ENCODE measurements around the gene CD164.
"Not testable (repeated sequence)": the region's sequence is repeated elsewhere in the genome, so short reads cannot be mapped to it uniquely, and the experiment has no call there.

CD164 gene

DNA sequence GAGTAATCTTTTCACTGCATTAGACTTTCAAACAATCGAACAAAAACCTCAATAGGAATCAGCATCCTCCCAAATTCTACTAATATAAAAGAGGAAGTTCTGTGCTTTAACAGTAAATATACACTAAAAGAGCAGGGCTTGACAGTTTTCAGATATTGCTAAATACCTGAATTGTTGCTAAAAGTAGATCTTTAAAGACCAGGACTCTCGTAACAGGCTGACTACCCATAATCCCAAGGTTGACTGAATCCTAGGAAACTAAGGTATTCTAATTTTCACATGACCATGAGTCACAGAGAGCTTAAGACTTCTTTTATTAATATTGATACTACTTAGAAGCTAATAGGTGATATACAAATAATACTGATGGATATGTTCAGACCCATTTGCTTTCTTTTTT is 10.1 kb downstream of the CD164 start:
- no peak for FAIRE-seq
- TF ChIP-seq POLR2AphosphoS5 (IDR thresholded peaks at IDR 0.05; ENCODE audit: low read depth, low read length) (no peak), POLR2A (IDR thresholded peaks at IDR 0.05; ENCODE audit: low read depth, low read length) (no peak), TAF1 (IDR thresholded peaks at IDR 0.05; ENCODE audit: borderline replicate concordance, low read depth, low read length) (no peak)
- no peak for DNase-seq (ENCODE audit: insufficient read length)

DNA sequence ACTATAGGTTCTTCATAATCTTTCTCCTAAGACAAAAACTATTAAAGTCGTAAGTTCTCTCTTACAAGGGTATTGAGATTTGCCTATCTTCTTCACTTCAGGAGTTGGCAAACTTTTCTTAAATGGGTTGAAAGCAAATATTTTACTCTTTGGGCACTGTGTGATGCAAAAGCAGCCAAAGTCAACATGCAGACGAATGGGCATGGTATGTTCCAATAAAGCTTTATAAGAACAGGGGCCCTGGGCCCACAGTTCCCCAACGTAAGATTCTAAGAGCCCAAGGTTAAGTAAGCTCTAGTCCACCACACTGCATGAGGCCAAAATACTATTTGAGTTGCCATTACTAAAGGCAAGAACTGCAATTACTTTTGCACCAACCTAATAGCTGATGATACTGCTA is 11.5 kb downstream of the CD164 start:
- no peak for FAIRE-seq

DNA sequence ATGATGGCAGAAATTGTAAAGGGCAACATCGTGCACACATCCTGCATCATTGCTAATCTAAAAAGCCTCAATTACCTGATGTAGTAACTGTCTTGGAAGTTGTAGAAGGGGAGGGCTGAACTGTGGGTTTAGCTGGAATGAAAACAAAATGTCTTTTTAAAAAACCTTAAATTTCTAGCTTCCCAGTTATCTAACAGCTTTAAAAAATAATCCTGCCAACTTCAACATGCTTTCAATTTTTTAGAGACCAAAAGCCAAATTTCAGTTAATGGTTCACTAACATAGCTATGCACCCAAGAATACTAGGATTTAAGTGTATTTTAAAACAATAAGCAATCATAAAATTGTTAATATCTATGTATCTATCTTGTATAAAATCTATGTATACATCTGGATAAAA is 11.9 kb downstream of the CD164 start:
- no peak for DNase-seq (ENCODE audit: insufficient read length)
- no peak for FAIRE-seq
- TF ChIP-seq POLR2A (IDR thresholded peaks at IDR 0.05; ENCODE audit: low read depth, low read length) (no peak), TAF1 (IDR thresholded peaks at IDR 0.05; ENCODE audit: borderline replicate concordance, low read depth, low read length) (no peak), POLR2AphosphoS5 (IDR thresholded peaks at IDR 0.05; ENCODE audit: low read depth, low read length) (no peak)

More for the DNA sequence above, 11.5 kb downstream of the CD164 start:
- TF ChIP-seq POLR2AphosphoS5 (IDR thresholded peaks at IDR 0.05; ENCODE audit: low read depth, low read length) = no peak
- DNase-seq (ENCODE audit: insufficient read length) = no peak

DNA sequence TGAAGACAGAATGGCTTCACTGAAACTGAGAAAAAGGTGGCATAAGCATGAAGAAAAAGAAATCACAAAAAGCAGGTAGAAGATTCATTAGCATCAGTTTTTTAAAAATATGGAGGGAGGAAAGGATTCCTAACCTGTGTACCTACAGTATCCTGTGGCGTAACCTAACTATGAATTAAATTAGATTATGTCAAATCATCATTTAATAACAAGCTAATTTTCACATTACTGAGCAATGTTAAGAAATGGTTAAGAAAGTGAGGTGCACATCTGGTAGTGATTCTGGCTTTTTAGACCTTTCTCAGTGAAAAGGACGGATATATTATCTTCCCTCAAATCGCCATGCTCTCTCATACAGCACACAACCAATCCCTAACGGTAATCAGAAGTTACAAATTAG is 12.5 kb downstream of the CD164 start:
- TF ChIP-seq TAF1 (IDR thresholded peaks at IDR 0.05; ENCODE audit: borderline replicate concordance, low read depth, low read length) (no peak), POLR2A (IDR thresholded peaks at IDR 0.05; ENCODE audit: low read depth, low read length) (no peak), POLR2AphosphoS5 (IDR thresholded peaks at IDR 0.05; ENCODE audit: low read depth, low read length) (no peak)
- FAIRE-seq (no peak), DNase-seq (ENCODE audit: insufficient read length) (no peak)

DNA sequence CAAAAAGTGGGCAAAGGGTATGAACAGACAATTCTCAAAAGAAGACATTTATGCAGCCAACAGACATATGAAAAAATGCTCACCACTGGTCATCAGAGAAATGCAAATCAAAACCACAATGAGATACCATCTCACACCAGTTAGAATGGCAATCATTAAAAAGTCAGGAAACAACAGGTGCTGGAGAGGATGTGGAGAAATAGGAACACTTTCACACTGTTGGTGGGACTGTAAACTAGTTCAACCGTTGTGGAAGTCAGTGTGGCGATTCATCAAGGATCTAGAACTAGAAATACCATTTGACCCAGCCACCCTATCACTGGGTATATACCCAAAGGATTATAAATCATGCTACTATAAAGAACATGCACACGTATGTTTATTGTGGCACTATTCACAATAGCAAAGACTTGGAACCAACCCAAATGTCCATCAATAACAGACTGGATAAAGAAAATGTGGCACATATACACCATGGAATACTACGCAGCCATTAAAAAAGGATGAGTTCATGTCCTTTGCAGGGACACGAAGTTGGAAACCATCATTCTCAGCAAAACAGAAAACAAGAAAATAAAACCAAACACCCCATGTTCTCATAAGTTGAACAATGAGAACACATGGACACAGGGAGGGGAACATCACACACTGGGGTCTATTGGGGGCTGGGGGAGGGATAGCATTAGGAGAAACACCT is 17.7 kb downstream of the CD164 start:
- FAIRE-seq; DNase-seq (ENCODE audit: insufficient read length): not testable (repeated sequence)

DNA sequence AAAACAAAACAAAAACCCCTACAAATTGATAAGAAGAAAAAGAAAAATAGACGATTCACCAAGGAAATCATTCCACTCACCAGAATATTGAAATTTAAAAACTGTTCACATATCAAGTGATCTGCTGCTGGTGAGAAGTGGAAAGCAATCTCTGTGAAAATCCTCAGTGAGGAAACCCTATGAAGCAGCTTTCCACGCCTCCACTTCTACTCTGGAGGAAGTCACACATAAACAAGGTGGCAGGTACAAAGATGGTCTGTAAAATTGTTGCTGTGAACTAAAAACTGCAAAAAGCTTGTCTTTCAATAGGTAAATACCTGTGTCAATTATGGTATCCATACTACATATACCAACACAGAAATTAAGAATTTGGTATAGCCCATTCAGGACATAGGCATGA is 18.5 kb downstream of the CD164 start:
- DNase-seq (ENCODE audit: insufficient read length) (no peak), FAIRE-seq (no peak)
- TF ChIP-seq POLR2A (IDR thresholded peaks at IDR 0.05; ENCODE audit: low read depth, low read length) (no peak), TAF1 (IDR thresholded peaks at IDR 0.05; ENCODE audit: borderline replicate concordance, low read depth, low read length) (no peak), POLR2AphosphoS5 (IDR thresholded peaks at IDR 0.05; ENCODE audit: low read depth, low read length) (no peak)

DNA sequence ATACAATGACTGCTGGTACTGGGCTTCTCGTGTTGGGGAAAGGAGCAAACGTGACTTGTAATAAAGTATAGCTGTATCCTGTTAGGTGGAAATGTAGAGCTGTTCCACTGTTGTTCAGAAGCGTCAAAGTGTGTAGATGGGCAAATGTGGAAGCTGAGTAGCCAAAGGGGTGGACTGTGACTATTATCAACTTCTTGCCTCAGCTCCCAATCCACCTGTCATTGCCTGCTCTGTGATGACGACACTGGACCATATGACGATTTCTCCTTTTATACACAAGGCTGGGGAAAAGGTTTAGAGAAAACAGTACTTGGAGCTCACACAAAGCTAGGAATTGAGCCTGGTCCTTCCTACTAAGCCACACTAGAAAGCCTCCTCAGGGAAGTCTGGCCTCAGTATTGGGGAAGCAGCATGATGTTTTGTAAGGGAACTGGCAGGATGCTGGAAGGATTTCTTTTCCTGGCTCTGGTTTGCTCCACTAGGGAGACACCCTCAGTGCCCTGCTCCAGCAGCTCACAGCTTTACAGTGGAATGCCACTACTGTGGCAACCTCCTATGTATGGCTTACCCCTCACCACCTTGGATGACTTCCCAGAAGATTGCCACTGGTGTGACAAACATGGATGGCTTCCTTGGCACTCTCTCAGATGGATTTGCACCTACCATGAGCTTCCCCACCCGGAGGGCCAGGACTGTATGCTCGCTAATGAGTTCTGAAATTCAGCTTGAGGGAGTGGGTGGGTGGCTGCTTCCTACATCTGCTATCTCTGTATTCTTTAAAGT is 20.0 kb downstream of the CD164 start:
- peak; percentile 31; the same call in 1 of the 2 replicates for TF ChIP-seq POLR2A (IDR thresholded peaks at IDR 0.05; ENCODE audit: low read depth, low read length)
- TF ChIP-seq POLR2AphosphoS5 (IDR thresholded peaks at IDR 0.05; ENCODE audit: low read depth, low read length) = peak; percentile 58
- no peak for TF ChIP-seq TAF1 (IDR thresholded peaks at IDR 0.05; ENCODE audit: borderline replicate concordance, low read depth, low read length)
- DNase-seq (ENCODE audit: insufficient read length) (no peak), FAIRE-seq (no peak)

DNA sequence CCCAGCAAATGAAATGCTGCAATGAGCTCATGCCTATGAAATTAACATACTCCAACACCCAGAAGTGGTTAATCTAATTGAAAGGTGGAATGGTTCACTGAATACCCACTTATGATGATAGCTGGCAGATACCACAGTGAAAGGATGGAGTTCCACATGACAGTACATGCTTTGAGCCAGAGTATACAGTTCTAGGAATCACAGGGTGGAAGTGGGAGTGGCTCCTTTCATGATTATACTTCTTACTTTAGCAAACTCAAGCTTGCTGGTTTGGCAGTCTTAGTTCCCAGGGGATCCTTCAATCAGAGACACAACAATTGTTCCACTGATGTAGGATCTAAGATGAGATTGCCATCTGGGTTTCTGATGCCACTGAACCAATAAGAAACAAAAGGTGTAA is 21.5 kb downstream of the CD164 start:
- TF ChIP-seq POLR2A (IDR thresholded peaks at IDR 0.05; ENCODE audit: low read depth, low read length) = no peak
- TF ChIP-seq TAF1 (IDR thresholded peaks at IDR 0.05; ENCODE audit: borderline replicate concordance, low read depth, low read length) = no peak
- TF ChIP-seq POLR2AphosphoS5 (IDR thresholded peaks at IDR 0.05; ENCODE audit: low read depth, low read length) = no peak
- FAIRE-seq = no peak

DNA sequence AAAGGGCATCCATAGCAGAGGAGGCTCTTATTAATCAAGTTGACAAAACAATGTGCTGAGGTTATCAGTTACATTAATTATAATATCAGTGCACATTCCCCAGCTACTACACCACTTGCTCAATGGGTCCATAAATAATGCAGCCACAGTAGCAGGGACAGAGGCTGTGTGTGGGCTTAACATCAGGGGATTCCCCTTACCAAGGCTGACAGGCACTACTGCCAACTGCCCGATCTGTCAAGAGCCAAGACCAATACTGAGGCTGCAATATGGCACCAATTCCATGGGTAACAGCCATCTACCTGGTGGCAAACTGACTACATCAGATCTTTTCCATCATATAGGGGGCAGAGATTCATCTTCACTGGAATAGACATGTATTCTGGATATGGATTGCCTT is 22.0 kb downstream of the CD164 start:
- DNase-seq (ENCODE audit: insufficient read length) (no peak), FAIRE-seq (no peak)
- no peak for TF ChIP-seq POLR2AphosphoS5 (IDR thresholded peaks at IDR 0.05; ENCODE audit: low read depth, low read length)
- no peak for TF ChIP-seq TAF1 (IDR thresholded peaks at IDR 0.05; ENCODE audit: borderline replicate concordance, low read depth, low read length)
- TF ChIP-seq POLR2A (IDR thresholded peaks at IDR 0.05; ENCODE audit: low read depth, low read length) = no peak

More for the DNA sequence above, 21.5 kb downstream of the CD164 start:
- no peak for DNase-seq (ENCODE audit: insufficient read length)

DNA sequence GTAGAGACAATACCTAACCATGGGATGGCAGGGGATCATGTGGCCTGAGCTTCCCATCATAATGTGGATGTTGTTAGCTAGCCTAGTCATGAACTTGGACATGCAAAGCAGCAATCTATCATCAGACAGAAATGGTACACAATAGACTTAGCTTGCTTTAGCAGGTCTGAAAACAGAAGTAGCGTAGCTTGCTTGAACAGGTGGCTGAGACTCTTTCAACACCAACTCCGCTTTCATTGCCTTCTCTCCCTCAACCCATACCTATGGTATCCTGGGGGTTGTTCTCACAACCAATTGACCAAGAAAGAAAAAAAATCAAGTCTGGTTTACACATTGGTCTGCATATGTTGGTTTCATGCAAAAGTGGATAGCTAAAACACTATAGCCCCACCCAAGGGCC is 23.0 kb downstream of the CD164 start:
- DNase-seq (ENCODE audit: insufficient read length) = no peak
- TF ChIP-seq POLR2AphosphoS5 (IDR thresholded peaks at IDR 0.05; ENCODE audit: low read depth, low read length) = no peak
- TF ChIP-seq POLR2A (IDR thresholded peaks at IDR 0.05; ENCODE audit: low read depth, low read length) = no peak
- no peak for TF ChIP-seq TAF1 (IDR thresholded peaks at IDR 0.05; ENCODE audit: borderline replicate concordance, low read depth, low read length)
- FAIRE-seq = no peak

DNA sequence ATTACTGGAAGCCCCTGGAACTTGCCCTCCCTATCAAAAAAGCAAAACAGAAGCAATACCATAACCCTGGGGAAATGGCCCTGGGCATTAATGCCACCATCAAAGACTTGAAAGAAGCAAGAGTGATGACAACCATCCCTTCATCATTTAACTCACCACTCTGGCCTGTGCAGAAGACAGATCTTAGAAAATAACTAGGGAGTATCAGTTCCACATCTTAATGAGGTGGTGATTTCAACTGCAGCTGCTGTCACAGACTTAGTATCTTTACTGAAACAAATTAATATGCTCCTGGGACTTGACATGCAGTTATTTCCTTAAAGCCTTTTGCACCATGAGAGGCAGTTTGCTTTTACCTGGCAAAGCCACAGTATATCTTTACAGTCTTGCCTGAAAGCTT is 24.1 kb downstream of the CD164 start:
- DNase-seq (ENCODE audit: insufficient read length) = no peak
- no peak for FAIRE-seq
- TF ChIP-seq POLR2A (IDR thresholded peaks at IDR 0.05; ENCODE audit: low read depth, low read length) (no peak), POLR2AphosphoS5 (IDR thresholded peaks at IDR 0.05; ENCODE audit: low read depth, low read length) (no peak), TAF1 (IDR thresholded peaks at IDR 0.05; ENCODE audit: borderline replicate concordance, low read depth, low read length) (no peak)

DNA sequence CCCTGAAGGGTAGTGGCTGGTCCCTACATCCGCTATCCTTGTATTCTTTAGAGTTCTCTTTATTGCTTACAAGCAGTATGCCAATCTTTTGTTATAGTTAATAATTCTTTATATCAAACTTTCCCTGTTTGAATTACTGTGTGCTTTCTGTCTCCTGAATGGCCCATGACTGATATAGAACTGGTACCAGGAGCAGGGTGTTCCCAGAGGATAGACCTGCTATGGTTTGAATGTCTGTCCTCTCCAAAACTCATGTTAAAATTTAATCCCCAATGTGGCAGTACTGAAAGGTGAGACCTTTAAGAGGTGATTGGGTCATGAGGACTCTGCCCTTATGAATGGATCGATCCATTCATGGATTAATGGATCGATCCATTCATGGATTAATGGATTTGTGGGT is 26.0 kb downstream of the CD164 start:
- FAIRE-seq (no peak), DNase-seq (ENCODE audit: insufficient read length) (no peak)
- TF ChIP-seq POLR2A (IDR thresholded peaks at IDR 0.05; ENCODE audit: low read depth, low read length) (no peak), TAF1 (IDR thresholded peaks at IDR 0.05; ENCODE audit: borderline replicate concordance, low read depth, low read length) (no peak), POLR2AphosphoS5 (IDR thresholded peaks at IDR 0.05; ENCODE audit: low read depth, low read length) (no peak)

Measured in GM12892 (cell line).